Gastroesophageal sphincter (tissue), 4 donors: ENCODE results near the gene MYBBP1A. TPM values are rescaled to one million over a fixed set of nuclear protein-coding genes. Genes with fewer than 3 reads are reported as not detected.

Experiments
- ATAC-seq: fragments of 150-250 bp; one replicate; pipeline ENCODE4 v1.9.1; 2016; ENCODE audit warnings: mild to moderate bottlenecking, moderate library complexity
- H3K27ac ChIP-seq, 4 donors: fragments of 200-600 bp; sonication (generic) in 3 of 4; 1 replicate in 3 of 4; 2 replicates in 1 of 4; pipeline ENCODE4 v1.5.1; 2016 to 2019
- H3K27me3 ChIP-seq: fragments of 200-600 bp; sonication (generic); one replicate; pipeline ENCODE4 v1.5.1; 2019
- H3K36me3 ChIP-seq, 2 donors: fragments of 200-600 bp; sonication (generic); one replicate each; pipeline ENCODE4 v1.5.1; 2019; ENCODE audit warnings: control low read depth in 1 of 2
- H3K4me1 ChIP-seq, 3 donors: fragments of 200-600 bp; sonication (generic); 1 replicate in 2 of 3; 2 replicates in 1 of 3; pipeline ENCODE4 v1.5.1; 2016 to 2019; ENCODE audit warnings: control low read depth in 2 of 3
- H3K4me3 ChIP-seq, 2 donors: fragments of 200-600 bp; sonication (generic); one replicate each; pipeline ENCODE4 v1.5.1; 2019; ENCODE audit warnings: mild to moderate bottlenecking in 1 of 2, moderate library complexity in 1 of 2
- H3K9me3 ChIP-seq, 3 donors: fragments of 200-600 bp; sonication (generic); one replicate each; pipeline ENCODE4 v1.5.1; 2017 to 2019; ENCODE audit warnings: control low read depth in 2 of 3
- EP300 ChIP-seq: sonication (generic); formaldehyde crosslinking; IDR thresholded peaks from one replicate; pipeline ENCODE4 v1.6.1; 2017; ENCODE audit warnings: antibody characterized with exemption, mild to moderate bottlenecking
- POLR2A ChIP-seq, 2 donors: fragments of 450-650 bp; IDR thresholded peaks; one replicate each; pipeline ENCODE4 v1.6.1; 2017; ENCODE audit warnings: antibody characterized with exemption in 2 of 2, mild to moderate bottlenecking in 2 of 2, moderate library complexity in 1 of 2
- POLR2AphosphoS5 ChIP-seq: sonication (generic); formaldehyde crosslinking; IDR thresholded peaks from one replicate; pipeline ENCODE4 v1.6.1; 2017; ENCODE audit warnings: antibody characterized with exemption
- WGBS, 2 donors: methylation state at CpG; one replicate each; pipeline ENCODE4 v1.1.5; 2018; ENCODE audit warnings: low coverage in 1 of 2; 5-methylcytosine and 5-hydroxymethylcytosine counted together
- total RNA-seq, 4 donors: library from RNA; depleted of rRNA; stranded (reverse); fragments of >200 nt; gene quantifications; one replicate each; pipeline ENCODE4 v1.1.0, GENCODE V29; 2016
- TF ChIP-seq, protein P1 (sequence below), 4 experiments: fragments of 200-600 bp in 2 of 4; fragments of 450-650 bp in 2 of 4; sonication (generic) in 1 of 4; IDR thresholded peaks; one replicate each; pipeline ENCODE4 v1.5.1; 2017 to 2019; ENCODE audit warnings: antibody characterized with exemption in 4 of 4, mild to moderate bottlenecking in 2 of 4, moderate library complexity in 2 of 4

The MYBBP1A gene
- total RNA-seq, 4 donors from 2014 or later, result 19.1 to 46.4 (median 40.9) TPM

DNA sequence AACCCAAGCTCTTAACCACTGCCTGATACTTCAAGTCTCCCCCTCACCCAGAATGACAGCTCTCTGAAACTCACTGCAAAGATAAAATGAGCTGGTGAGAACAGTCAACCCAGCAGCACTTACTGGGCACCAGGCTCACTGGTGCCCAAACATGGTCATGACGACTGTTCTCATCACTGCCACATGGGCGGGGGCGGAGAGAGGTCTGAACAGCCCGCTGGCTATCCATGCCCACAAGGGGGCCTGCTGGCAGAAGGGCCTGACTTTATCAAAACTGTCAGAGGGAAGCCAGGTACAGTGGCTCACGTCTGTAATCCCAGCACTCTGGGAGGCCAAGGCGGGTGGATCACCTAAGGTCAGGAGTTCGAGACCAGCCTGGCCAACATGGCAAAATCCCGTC lies 4.0 kb downstream of the MYBBP1A start:
- Histone ChIP-seq H3K4me1 (peaks cover 0 to 25% (median 16%) of the 10 kb centered on the region in 3 donors), H3K36me3 (peaks cover 0 to 80% of the 10 kb centered on the region in 2 donors), H3K4me3 (no peak overlapping the region), H3K27me3 (no peaks in the 10 kb centered on the region), H3K27ac (no peak overlapping the region), H3K9me3 (no peaks in the 10 kb centered on the region)
- no CpG with 5 or more reads among the region's 8 CpGs for WGBS, 2 donors
- ATAC-seq, result no peak
- TF ChIP-seq, protein P1, sequence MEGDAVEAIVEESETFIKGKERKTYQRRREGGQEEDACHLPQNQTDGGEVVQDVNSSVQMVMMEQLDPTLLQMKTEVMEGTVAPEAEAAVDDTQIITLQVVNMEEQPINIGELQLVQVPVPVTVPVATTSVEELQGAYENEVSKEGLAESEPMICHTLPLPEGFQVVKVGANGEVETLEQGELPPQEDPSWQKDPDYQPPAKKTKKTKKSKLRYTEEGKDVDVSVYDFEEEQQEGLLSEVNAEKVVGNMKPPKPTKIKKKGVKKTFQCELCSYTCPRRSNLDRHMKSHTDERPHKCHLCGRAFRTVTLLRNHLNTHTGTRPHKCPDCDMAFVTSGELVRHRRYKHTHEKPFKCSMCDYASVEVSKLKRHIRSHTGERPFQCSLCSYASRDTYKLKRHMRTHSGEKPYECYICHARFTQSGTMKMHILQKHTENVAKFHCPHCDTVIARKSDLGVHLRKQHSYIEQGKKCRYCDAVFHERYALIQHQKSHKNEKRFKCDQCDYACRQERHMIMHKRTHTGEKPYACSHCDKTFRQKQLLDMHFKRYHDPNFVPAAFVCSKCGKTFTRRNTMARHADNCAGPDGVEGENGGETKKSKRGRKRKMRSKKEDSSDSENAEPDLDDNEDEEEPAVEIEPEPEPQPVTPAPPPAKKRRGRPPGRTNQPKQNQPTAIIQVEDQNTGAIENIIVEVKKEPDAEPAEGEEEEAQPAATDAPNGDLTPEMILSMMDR (IDR thresholded peaks at IDR 0.05), result no peak
- no peak for TF ChIP-seq POLR2A (IDR thresholded peaks at IDR 0.05)
- no peak for TF ChIP-seq POLR2AphosphoS5
- TF ChIP-seq EP300, result no peak

DNA sequence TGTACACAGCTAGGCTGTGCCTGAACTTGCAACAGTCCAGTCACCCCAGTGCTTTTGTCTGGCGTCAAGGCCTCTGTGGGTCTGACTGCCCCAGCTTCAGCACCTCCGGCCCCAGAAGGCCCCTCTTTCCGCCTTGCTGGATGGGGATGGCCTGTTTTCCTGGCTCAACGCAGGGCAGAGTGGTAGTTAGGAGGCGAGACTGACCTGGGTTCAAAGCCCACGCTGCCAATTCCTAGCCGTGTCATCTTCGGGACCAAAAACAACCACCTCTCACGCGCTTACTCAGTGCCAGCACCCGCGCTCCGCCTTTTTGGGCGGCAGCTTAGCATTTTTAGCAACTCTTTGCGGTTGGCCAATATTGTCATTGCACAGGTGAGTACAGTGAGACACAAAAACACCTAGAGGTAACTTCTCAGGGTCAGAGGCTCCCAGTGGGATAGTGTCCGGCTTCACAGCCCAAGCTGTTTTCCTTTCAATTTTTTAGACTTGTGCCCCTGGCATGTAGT lies 4.6 kb downstream of the MYBBP1A start:
- no peak overlapping the region for H3K27ac ChIP-seq
- WGBS, 2 donors, result 90 to 96% methylated on average over 12 to 13 of the region's 16 CpGs
- H3K36me3 ChIP-seq, result peaks cover 0 to 85% of the 10 kb centered on the region in 2 donors
- H3K4me3 ChIP-seq, result no peak overlapping the region
- TF ChIP-seq EP300, result no peak
- TF ChIP-seq, protein P1 (IDR thresholded peaks at IDR 0.05), result no peak
- TF ChIP-seq POLR2A (IDR thresholded peaks at IDR 0.05), result no peak
- TF ChIP-seq POLR2AphosphoS5, result no peak
- no peaks in the 10 kb centered on the region for H3K27me3 ChIP-seq
- no peaks in the 10 kb centered on the region for H3K9me3 ChIP-seq
- no peak for ATAC-seq
- peaks cover 0 to 19% (median 12%) of the 10 kb centered on the region in 3 donors for H3K4me1 ChIP-seq

DNA sequence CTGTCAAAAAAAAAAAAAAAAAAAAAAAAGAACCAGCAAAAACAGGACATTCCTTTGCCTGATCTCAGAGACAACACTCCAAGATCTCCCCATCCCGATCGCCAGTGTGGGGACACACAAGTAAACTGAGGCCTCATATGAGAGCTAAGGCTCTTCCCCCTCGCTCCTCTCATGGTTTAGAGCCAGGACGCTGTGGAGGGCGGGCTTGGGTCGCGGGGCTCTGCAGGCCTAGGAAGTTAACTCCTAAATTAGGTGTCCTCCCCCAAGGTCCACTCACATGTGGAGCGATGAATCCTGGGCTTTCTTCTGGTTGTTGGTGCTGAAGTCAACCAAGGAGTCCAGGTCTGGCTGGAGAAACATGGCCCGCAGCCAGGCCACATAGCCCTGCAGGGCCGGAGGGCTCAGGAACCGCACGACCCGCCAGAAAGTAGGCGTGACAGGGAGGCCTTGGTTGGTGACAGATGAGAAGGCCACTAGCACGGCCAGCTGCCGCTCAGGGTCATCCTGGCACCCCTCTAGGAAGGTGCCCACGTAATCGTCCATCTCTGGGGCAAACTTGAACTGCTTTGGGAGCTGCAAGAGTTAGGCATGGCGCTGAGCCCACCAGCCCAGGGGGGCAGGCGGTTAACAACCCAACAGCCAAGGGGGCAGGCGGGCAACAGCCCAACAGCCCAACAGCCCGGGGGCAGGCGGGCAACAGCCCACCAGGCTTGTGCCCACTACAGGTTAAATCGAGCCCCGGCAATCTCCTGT lies 5.2 kb downstream of the MYBBP1A start:
- peaks cover 0 to 92% of the 10 kb centered on the region in 2 donors for H3K36me3 ChIP-seq
- H3K4me1 ChIP-seq, result peaks cover 0 to 19% (median 12%) of the 10 kb centered on the region in 3 donors
- H3K27ac ChIP-seq, result no peak overlapping the region
- ATAC-seq, result no peak
- H3K4me3 ChIP-seq, result no peak overlapping the region
- WGBS, 2 donors, result 83 to 92% methylated on average over 2 to 5 of the region's 25 CpGs
- no peaks in the 10 kb centered on the region for H3K27me3 ChIP-seq
- no peak for TF ChIP-seq POLR2A (IDR thresholded peaks at IDR 0.05)
- TF ChIP-seq, protein P1 (IDR thresholded peaks at IDR 0.05), result no peak
- no peak for TF ChIP-seq POLR2AphosphoS5
- no peak for TF ChIP-seq EP300
- no peaks in the 10 kb centered on the region for H3K9me3 ChIP-seq

DNA sequence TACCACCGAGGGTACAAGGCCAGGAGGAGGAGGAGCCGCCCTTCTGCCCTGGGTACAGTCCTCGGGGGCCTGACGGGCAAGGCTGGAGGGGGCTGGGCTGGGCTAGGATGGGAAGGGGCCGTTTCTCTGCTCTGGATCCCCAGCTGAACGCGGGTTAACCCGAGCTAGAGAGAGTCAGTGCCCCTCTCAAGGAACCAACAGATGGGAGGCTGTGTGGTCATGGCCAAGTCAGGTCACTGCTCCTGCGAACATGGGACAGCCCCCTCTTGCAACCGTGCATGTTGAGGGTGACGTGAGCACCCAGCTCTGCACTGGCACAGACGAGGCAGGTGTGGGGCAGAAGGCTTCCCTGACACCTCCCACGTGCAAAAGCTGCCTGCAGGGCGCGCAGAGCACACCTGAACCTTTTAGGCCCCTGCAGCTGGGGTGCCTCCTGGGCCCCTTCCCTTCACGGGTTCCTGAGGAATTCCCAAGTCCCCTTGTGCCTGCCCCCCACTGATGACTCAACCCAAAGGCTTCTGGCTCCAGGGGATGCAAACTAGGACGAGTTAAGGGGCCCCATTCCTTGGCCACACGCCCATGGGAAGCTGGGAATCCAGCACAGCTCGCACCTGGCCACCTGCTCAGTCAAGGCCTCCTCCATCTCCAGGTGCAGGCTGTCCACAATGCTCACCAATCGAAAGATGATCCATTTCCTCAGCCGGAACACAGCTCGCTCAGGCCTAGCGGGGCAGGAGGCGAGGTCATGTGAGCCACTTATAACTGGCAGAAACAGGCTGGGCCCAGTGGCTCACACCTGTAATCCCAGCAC lies 6.3 kb downstream of the MYBBP1A start:
- no peak for TF ChIP-seq POLR2AphosphoS5
- no peak for TF ChIP-seq EP300
- TF ChIP-seq, protein P1 (IDR thresholded peaks at IDR 0.05), result no peak
- no peak for TF ChIP-seq POLR2A (IDR thresholded peaks at IDR 0.05)
- no peaks in the 10 kb centered on the region for H3K27me3 ChIP-seq
- H3K36me3 ChIP-seq, result peaks cover 0 to 100% of the 10 kb centered on the region in 2 donors
- 60% methylated on average over 1 of the region's 24 CpGs; no CpG with 5 or more reads in 1 of the 2 donors for WGBS, 2 donors
- ATAC-seq, result no peak
- H3K9me3 ChIP-seq, result no peaks in the 10 kb centered on the region
- peaks cover 0 to 8% (median 2%) of the 10 kb centered on the region in 3 donors for H3K4me1 ChIP-seq
- no peak overlapping the region for H3K4me3 ChIP-seq
- no peak overlapping the region for H3K27ac ChIP-seq
